PFSK-1 (cell line): ENCODE data around the gene IL2RA.

Source experiments
- FOXP2 ChIP-seq: optimal IDR thresholded peaks from 2 replicates; pipeline ENCODE3; 2011; ENCODE audit warnings: borderline replicate concordance, control low read depth, inconsistent platforms; ENCODE audit not compliant: insufficient read depth; ENCODE audit errors: extremely low read length, extremely low read depth
- POLR2AphosphoS5 ChIP-seq: IDR thresholded peaks from 2 replicates; pipeline ENCODE4 v1.6.1; 2012; ENCODE audit warnings: low read depth, mild to moderate bottlenecking, control low read depth, low read length, moderate library complexity
- REST ChIP-seq, 2 experiments: IDR thresholded peaks; 2 replicates each; pipeline versions ENCODE4 v1.6.1 to v1.8.0; 2011 to 2012; ENCODE audit warnings: low read depth in 2 of 2, low read length in 2 of 2, control low read depth in 1 of 2, inconsistent platforms in 1 of 2, mild to moderate bottlenecking in 1 of 2, moderate library complexity in 1 of 2; ENCODE audit not compliant: insufficient read depth in 1 of 2
- SIN3A ChIP-seq: IDR thresholded peaks from 2 replicates; pipeline ENCODE4 v1.6.1; 2012; ENCODE audit warnings: mild to moderate bottlenecking, low read length, moderate library complexity, borderline replicate concordance; ENCODE audit not compliant: insufficient read depth
- TAF1 ChIP-seq: IDR thresholded peaks from 2 replicates; pipeline ENCODE4 v1.6.1; 2012; ENCODE audit warnings: low read length, control low read depth, borderline replicate concordance; ENCODE audit not compliant: insufficient read depth

Gene IL2RA

GRCh38 chr10:5961405-5962100, 100.6 kb downstream of the IL2RA start:
- no peak for TF ChIP-seq REST (IDR thresholded peaks at IDR 0.05; ENCODE audit: insufficient read depth in 1 of 2, low read depth in 2 of 2, low read length in 2 of 2)
- no peak for TF ChIP-seq TAF1
- TF ChIP-seq SIN3A, result no peak
- no peak for TF ChIP-seq FOXP2
- TF ChIP-seq POLR2AphosphoS5, result no peak
